ENCODE measurements around the gene PLEKHG5.

Gene PLEKHG5

DNA sequence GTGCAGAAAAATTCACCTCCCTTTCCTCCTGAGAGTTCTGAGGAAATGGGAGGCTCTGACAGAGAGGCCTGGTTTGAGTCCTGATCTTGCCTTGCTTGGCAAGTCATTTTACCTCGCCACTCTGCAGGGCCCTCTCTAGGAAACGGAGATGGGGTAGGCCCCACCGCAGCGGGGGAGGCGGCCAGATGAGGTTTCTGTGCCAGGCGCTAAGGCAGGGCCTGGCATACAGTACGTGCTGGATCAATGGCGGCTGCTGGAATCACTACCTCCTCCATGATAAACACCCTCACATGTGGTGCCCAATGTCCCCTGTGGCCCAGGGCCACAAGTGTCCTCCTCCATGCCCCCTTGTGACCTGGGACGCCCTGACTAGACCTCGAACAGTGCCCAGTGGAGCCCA is 499 bp upstream of the PLEKHG5 start:
- TF ChIP-seq, protein P1, sequence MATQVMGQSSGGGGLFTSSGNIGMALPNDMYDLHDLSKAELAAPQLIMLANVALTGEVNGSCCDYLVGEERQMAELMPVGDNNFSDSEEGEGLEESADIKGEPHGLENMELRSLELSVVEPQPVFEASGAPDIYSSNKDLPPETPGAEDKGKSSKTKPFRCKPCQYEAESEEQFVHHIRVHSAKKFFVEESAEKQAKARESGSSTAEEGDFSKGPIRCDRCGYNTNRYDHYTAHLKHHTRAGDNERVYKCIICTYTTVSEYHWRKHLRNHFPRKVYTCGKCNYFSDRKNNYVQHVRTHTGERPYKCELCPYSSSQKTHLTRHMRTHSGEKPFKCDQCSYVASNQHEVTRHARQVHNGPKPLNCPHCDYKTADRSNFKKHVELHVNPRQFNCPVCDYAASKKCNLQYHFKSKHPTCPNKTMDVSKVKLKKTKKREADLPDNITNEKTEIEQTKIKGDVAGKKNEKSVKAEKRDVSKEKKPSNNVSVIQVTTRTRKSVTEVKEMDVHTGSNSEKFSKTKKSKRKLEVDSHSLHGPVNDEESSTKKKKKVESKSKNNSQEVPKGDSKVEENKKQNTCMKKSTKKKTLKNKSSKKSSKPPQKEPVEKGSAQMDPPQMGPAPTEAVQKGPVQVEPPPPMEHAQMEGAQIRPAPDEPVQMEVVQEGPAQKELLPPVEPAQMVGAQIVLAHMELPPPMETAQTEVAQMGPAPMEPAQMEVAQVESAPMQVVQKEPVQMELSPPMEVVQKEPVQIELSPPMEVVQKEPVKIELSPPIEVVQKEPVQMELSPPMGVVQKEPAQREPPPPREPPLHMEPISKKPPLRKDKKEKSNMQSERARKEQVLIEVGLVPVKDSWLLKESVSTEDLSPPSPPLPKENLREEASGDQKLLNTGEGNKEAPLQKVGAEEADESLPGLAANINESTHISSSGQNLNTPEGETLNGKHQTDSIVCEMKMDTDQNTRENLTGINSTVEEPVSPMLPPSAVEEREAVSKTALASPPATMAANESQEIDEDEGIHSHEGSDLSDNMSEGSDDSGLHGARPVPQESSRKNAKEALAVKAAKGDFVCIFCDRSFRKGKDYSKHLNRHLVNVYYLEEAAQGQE (IDR thresholded peaks at IDR 0.05; ENCODE audit: insufficient read depth in 1 of 2, low read depth in 2 of 2, low read length in 2 of 2): no peak
- TF ChIP-seq TAF1 (IDR thresholded peaks at IDR 0.05; ENCODE audit: borderline replicate concordance, insufficient read depth, low read length) (no peak), FOXP2 (optimal IDR thresholded peaks at IDR 0.05; ENCODE audit: borderline replicate concordance, extremely low read depth, extremely low read length, insufficient read depth) (no peak)

DNA sequence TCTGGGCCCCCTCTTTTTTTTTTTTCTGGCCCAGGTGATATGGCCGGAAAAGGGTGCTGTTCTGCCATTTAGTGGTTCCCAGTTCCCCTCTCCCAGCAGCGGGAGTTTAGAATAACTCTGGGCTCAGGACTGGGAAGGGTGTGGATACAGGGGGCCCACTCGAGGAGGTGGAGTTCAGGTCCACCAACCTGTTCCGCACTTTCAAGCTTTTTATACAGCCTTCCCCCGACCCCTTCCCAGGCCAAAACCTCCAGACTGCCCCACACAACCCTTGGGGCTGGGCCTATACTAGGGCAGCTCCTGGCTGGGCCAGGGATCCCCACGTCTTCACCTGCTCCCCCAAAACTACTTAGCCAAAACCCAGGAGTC is 402 bp downstream of the PLEKHG5 start:
- TF ChIP-seq POLR2AphosphoS5 (IDR thresholded peaks at IDR 0.05; ENCODE audit: low read depth, low read length) (no peak), TAF1 (IDR thresholded peaks at IDR 0.05; ENCODE audit: borderline replicate concordance, insufficient read depth, low read length) (no peak), SIN3A (IDR thresholded peaks at IDR 0.05; ENCODE audit: borderline replicate concordance, insufficient read depth, low read length) (no peak), FOXP2 (optimal IDR thresholded peaks at IDR 0.05; ENCODE audit: borderline replicate concordance, extremely low read depth, extremely low read length, insufficient read depth) (no peak)
- TF ChIP-seq, protein P1 (IDR thresholded peaks at IDR 0.05; ENCODE audit: insufficient read depth in 1 of 2, low read depth in 2 of 2, low read length in 2 of 2): no peak

DNA sequence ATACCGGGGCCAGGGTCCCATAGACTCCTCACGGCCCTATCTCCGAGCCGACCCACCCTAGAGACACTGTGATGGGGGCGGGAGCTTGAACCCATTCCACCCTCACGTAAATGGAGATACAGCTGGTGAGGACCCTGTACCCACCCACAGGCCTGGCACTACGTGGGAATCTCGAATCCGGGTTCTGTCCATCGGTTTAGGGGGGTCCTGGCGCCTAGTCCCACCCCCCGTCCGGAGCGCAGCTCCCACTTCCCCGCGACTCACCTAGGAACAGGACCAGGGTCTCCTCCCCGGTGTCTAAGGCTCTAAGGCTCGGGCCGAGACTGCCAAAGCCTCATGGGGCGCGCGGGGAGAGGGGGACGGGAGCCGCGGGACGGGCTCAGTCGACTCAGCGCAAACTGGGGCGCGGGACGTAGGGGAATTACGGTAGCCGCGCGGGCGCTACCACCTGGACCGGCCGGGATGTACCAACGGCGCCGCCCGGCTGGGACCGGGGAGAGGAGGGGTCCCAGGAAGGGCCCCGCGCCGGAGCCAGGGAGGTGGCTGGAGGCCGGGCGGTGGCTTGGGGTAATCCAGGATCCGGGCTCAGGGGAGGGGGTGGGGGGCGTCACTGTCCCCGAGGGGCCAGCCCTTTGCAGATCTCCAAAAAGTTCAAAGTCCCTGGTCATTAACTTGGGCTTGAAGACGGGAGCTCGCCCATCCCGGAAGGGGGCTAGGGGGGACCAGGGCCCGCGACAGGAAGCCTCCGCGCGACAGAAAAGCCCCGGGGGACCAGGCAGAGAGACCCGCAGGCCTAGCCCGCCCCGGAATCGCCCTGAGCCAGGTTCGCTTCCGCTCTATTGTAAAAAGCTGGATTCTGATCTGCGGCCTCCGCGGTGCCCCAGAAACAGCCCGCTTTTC is 1.0 kb downstream of the PLEKHG5 start:
- TF ChIP-seq FOXP2 (optimal IDR thresholded peaks at IDR 0.05; ENCODE audit: borderline replicate concordance, extremely low read depth, extremely low read length, insufficient read depth) (no peak), TAF1 (IDR thresholded peaks at IDR 0.05; ENCODE audit: borderline replicate concordance, insufficient read depth, low read length) (no peak), POLR2AphosphoS5 (IDR thresholded peaks at IDR 0.05; ENCODE audit: low read depth, low read length) (no peak), SIN3A (IDR thresholded peaks at IDR 0.05; ENCODE audit: borderline replicate concordance, insufficient read depth, low read length) (no peak)
- TF ChIP-seq, protein P1 (IDR thresholded peaks at IDR 0.05; ENCODE audit: insufficient read depth in 1 of 2, low read depth in 2 of 2, low read length in 2 of 2): no peak

DNA sequence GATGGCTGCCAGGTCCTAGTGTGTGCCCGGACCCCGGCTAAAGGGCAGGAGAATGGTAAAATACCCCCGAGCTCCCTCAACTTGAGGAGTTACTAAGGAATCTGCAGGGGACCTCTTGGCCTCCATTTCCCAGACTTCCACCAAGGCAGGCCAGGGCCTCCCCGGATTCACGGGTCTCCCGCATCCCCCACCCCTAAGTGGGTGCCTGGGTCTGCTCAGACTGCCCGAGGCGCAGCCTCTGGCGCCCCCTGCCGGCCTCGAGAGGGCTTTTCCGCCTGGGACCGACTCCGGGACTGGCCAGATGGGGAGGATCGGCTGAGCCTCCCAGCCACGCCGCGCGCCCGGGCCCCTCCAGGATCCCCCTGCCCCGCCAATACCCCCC is 1.7 kb downstream of the PLEKHG5 start:
- TF ChIP-seq POLR2AphosphoS5 (IDR thresholded peaks at IDR 0.05; ENCODE audit: low read depth, low read length) (no peak), TAF1 (IDR thresholded peaks at IDR 0.05; ENCODE audit: borderline replicate concordance, insufficient read depth, low read length) (no peak), FOXP2 (optimal IDR thresholded peaks at IDR 0.05; ENCODE audit: borderline replicate concordance, extremely low read depth, extremely low read length, insufficient read depth) (no peak), SIN3A (IDR thresholded peaks at IDR 0.05; ENCODE audit: borderline replicate concordance, insufficient read depth, low read length) (no peak)
- TF ChIP-seq, protein P1 (IDR thresholded peaks at IDR 0.05; ENCODE audit: insufficient read depth in 1 of 2, low read depth in 2 of 2, low read length in 2 of 2): no peak

Data from PFSK-1 (cell line).